ENCODE measurements around the gene DDIT3.

The DDIT3 gene

DNA sequence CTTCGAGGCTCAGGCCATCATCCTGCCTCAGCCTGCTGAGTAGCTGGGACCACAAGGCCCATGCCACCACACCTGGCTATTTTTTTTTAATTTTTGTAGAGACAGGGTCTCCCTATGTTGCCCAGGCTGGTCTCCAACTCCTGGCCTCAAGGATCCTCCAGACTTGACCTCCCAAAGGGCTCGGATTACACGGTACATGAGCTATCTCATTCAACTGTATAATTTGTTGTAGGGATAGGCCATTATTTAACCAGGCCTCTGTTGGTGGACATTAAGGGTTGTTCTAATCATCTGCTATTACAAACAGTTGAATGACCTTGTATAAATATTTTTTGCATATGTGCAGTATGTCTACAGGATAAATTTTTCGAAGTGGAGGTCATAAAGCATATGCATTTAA is 38.5 kb upstream of the DDIT3 start:
- H3K4me3 ChIP-seq (ENCODE audit: low read length) = no peak overlapping the region
- TF ChIP-seq, protein P1, sequence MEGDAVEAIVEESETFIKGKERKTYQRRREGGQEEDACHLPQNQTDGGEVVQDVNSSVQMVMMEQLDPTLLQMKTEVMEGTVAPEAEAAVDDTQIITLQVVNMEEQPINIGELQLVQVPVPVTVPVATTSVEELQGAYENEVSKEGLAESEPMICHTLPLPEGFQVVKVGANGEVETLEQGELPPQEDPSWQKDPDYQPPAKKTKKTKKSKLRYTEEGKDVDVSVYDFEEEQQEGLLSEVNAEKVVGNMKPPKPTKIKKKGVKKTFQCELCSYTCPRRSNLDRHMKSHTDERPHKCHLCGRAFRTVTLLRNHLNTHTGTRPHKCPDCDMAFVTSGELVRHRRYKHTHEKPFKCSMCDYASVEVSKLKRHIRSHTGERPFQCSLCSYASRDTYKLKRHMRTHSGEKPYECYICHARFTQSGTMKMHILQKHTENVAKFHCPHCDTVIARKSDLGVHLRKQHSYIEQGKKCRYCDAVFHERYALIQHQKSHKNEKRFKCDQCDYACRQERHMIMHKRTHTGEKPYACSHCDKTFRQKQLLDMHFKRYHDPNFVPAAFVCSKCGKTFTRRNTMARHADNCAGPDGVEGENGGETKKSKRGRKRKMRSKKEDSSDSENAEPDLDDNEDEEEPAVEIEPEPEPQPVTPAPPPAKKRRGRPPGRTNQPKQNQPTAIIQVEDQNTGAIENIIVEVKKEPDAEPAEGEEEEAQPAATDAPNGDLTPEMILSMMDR (IDR thresholded peaks at IDR 0.05; ENCODE audit: insufficient read depth, low read depth, low read length, missing control alignments) = no peak
- no peak for DNase-seq (ENCODE audit: low read depth)

- no peak for DNase-seq (ENCODE audit: low read depth)
- TF ChIP-seq, protein P1 (IDR thresholded peaks at IDR 0.05; ENCODE audit: insufficient read depth, low read depth, low read length, missing control alignments) = no peak
- H3K4me3 ChIP-seq (ENCODE audit: low read length) = no peak overlapping the region
These were observed 34.6 kb upstream of the DDIT3 start for GRCh38 chr12:57554897-57555296.

- no peak overlapping the region for H3K4me3 ChIP-seq (ENCODE audit: low read length)
- no peak for DNase-seq (ENCODE audit: low read depth)
- TF ChIP-seq, protein P1 (IDR thresholded peaks at IDR 0.05; ENCODE audit: insufficient read depth, low read depth, low read length, missing control alignments) = no peak
These were observed 34.1 kb upstream of the DDIT3 start for GRCh38 chr12:57554453-57554852.

- DNase-seq (ENCODE audit: low read depth) = no peak
- no peak overlapping the region for H3K4me3 ChIP-seq (ENCODE audit: low read length)
- TF ChIP-seq, protein P1 (IDR thresholded peaks at IDR 0.05; ENCODE audit: insufficient read depth, low read depth, low read length, missing control alignments) = no peak
These were observed 33.3 kb upstream of the DDIT3 start for GRCh38 chr12:57553343-57554202.

GRCh38 chr12:57552835-57553313 is 32.6 kb upstream of the DDIT3 start:
- H3K4me3 ChIP-seq (ENCODE audit: low read length) = no peak overlapping the region
- no peak for DNase-seq (ENCODE audit: low read depth)
- TF ChIP-seq, protein P1 (IDR thresholded peaks at IDR 0.05; ENCODE audit: insufficient read depth, low read depth, low read length, missing control alignments) = no peak

DNA sequence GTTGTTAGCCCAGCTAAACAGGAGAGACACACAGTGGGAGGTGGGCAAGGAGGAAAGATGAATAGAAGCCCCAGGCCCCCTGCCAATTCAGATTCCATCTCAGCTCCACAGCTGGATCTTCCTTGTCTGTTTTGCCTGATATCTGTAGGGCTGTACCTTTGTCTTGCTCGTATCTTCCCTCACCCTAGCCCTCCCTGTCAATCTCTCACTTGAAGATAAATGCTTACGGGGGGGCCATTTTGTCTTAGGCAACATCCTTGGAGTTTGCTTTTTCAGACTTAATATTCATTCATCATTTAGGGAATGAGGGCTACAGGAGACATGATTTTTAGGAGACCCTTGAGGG is 32.0 kb upstream of the DDIT3 start:
- DNase-seq (ENCODE audit: low read depth) = no peak
- H3K4me3 ChIP-seq (ENCODE audit: low read length) = no peak overlapping the region
- TF ChIP-seq, protein P1 (IDR thresholded peaks at IDR 0.05; ENCODE audit: insufficient read depth, low read depth, low read length, missing control alignments) = no peak
